GM12892 (cell line): ENCODE measurements around the gene PRSS16. TPM values are rescaled to one million over a fixed set of nuclear protein-coding genes. Genes with fewer than 3 reads are reported as not detected.
"Not testable (repeated sequence)": the region's sequence is repeated elsewhere in the genome, so short reads cannot be mapped to it uniquely, and the experiment has no call there.

Source experiments
- DNase-seq: peaks from one replicate; pipeline ENCODE4 v3.0.0; 2011; ENCODE audit not compliant: insufficient read length
- FAIRE-seq: peaks from 2 replicates; lab custom pipeline; 2011; peaks lifted over from hg19 to GRCh38; lab: Jason Lieb, UNC
- POLR2A ChIP-seq: IDR thresholded peaks from 2 replicates; pipeline ENCODE4 v1.6.1; 2011; ENCODE audit warnings: low read depth, low read length, control low read depth
- POLR2AphosphoS5 ChIP-seq: IDR thresholded peaks from 2 replicates; pipeline ENCODE4 v1.6.1; 2011; ENCODE audit warnings: low read depth, low read length, control low read depth
- TAF1 ChIP-seq: IDR thresholded peaks from 2 replicates; pipeline ENCODE4 v1.6.1; 2011; ENCODE audit warnings: low read depth, mild to moderate bottlenecking, control low read depth, low read length, borderline replicate concordance
- polyA plus RNA-seq: library from polyadenylated mRNA; unstranded; fragments of >200 nt; gene quantifications from one replicate; pipeline ENCODE4 v1.2.1, GENCODE V29; 2012; ENCODE audit warnings: missing spikeins, inconsistent platforms; ENCODE audit not compliant: missing spikeins

Gene PRSS16
- 4.0 TPM for polyA plus RNA-seq

- DNase-seq (no peak), FAIRE-seq (no peak)
- no peak for TF ChIP-seq TAF1
These were observed at the start of gene PRSS16 for GRCh38 chr6:27247133-27247836. Gene PRSS16, plus strand, starts transcription at chr6:27247701. Its CDS starts 37 bp downstream, at chr6:27247738.

GRCh38 chr6:27205375-27206278, 41.9 kb upstream of the PRSS16 start:
- FAIRE-seq (no peak), DNase-seq (no peak)

GRCh38 chr6:27206806-27207205, 40.7 kb upstream of the PRSS16 start:
- FAIRE-seq = no peak
- no peak for DNase-seq
- no peak for TF ChIP-seq TAF1
- TF ChIP-seq POLR2A = no peak
- no peak for TF ChIP-seq POLR2AphosphoS5

More at GRCh38 chr6:27205375-27206278, 41.9 kb upstream of the PRSS16 start:
- TF ChIP-seq POLR2AphosphoS5 (no peak), TAF1 (no peak), POLR2A (no peak)

- TF ChIP-seq POLR2AphosphoS5 (no peak), POLR2A (no peak), TAF1 (no peak)
- FAIRE-seq (no peak), DNase-seq (no peak)
These were observed 39.5 kb upstream of the PRSS16 start for GRCh38 chr6:27208042-27208441.

GRCh38 chr6:27209196-27209595, 38.3 kb upstream of the PRSS16 start:
- DNase-seq (no peak), FAIRE-seq (no peak)
- TF ChIP-seq TAF1 (no peak), POLR2A (no peak), POLR2AphosphoS5 (no peak)

GRCh38 chr6:27209659-27210269, 37.7 kb upstream of the PRSS16 start:
- FAIRE-seq = no peak
- no peak for DNase-seq
- TF ChIP-seq POLR2AphosphoS5 = no peak
- no peak for TF ChIP-seq TAF1
- TF ChIP-seq POLR2A = no peak

- not testable (repeated sequence) for FAIRE-seq, DNase-seq
These were observed 34.4 kb upstream of the PRSS16 start for GRCh38 chr6:27213091-27213517.

GRCh38 chr6:27213544-27214125, 33.9 kb upstream of the PRSS16 start:
- TF ChIP-seq TAF1 (no peak), POLR2A (no peak)
- DNase-seq (no peak), FAIRE-seq (no peak)

GRCh38 chr6:27214126-27214601, 33.3 kb upstream of the PRSS16 start:
- FAIRE-seq (no peak), DNase-seq (no peak)
- no peak for TF ChIP-seq POLR2A
- TF ChIP-seq TAF1 = no peak
- no peak for TF ChIP-seq POLR2AphosphoS5

- no peak for TF ChIP-seq POLR2AphosphoS5
- no peak for TF ChIP-seq POLR2A
- TF ChIP-seq TAF1 = no peak
- DNase-seq = no peak
- FAIRE-seq = no peak
These were observed 30.6 kb upstream of the PRSS16 start for GRCh38 chr6:27216874-27217273.

GRCh38 chr6:27222971-27223370, 24.5 kb upstream of the PRSS16 start:
- not testable (repeated sequence) for DNase-seq, FAIRE-seq

GRCh38 chr6:27224729-27225128, 22.8 kb upstream of the PRSS16 start:
- TF ChIP-seq POLR2A (no peak), POLR2AphosphoS5 (no peak), TAF1 (no peak)
- no peak for FAIRE-seq
- DNase-seq = no peak
